ENCODE results near the gene POLR2E. TPM values are rescaled to one million over a fixed set of nuclear protein-coding genes. Genes with fewer than 3 reads are reported as not detected.
A peak's percentile ranks its signal among the peaks of the same experiment; 100 is the strongest.

POLR2E gene
- total and polyA plus RNA-seq, 9 of the 15 experiments (the other 6 are each of a cell fraction or from before 2014, with no cell fraction given), result 3.4 to 413 (median 244) TPM

DNA sequence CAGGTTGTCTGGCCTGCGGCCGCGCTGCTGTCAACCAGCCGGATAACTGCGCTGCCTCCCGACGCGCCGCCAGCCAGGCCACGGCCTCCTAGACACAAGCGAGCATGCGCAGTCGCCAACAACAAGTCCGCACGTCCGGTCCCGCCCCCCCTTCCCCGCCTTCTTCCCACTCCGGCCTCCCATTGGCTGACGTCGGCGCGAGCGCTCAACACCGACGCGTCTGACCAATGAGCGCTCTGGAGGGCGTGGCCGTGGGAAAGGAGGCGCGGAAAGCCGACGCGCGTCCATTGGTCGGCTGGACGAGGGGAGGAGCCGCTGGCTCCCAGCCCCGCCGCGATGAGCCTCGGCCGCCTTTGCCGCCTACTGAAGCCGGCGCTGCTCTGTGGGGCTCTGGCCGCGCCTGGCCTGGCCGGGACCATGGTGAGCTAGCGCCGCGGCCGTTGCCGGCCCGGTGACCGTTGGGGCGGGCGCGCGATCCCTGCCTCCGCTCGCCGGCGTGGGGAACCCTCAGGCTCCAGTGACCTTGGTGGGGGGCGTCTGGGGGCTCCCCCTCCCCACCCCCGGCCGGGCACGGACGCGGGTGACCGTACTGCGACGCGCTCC lies 8.6 kb upstream of the POLR2E start, which contains the start of gene GPX4 (continued):
- peak; percentile 60; the same call in 1 of the 2 replicates for TF ChIP-seq ELF4 (CRISPR knock-in tag; IDR thresholded peaks at IDR 0.05)
- peak; percentile 78; the same call in 1 of the 2 replicates for TF ChIP-seq KDM2B (CRISPR knock-in tag; IDR thresholded peaks at IDR 0.05)
- peak in 2 of 3 experiments; percentile 55 to 70 for TF ChIP-seq YY1 (IDR thresholded peaks at IDR 0.05; ENCODE audit: borderline replicate concordance in 1 of 3, control insufficient read depth in 1 of 3, extremely low read depth in 1 of 3, insufficient read depth in 3 of 3, insufficient read length in 1 of 3, insufficient replicate concordance in 2 of 3, low read depth in 1 of 3, low read length in 2 of 3)
- no peak for TF ChIP-seq GATA2 (CRISPR knock-in tag; IDR thresholded peaks at IDR 0.05)
- no peak for TF ChIP-seq SRSF1 (IDR thresholded peaks at IDR 0.05; ENCODE audit: low read depth, low read length)
- no peak for TF ChIP-seq CBFB (CRISPR knock-in tag; IDR thresholded peaks at IDR 0.05)
- TF ChIP-seq, protein P1, sequence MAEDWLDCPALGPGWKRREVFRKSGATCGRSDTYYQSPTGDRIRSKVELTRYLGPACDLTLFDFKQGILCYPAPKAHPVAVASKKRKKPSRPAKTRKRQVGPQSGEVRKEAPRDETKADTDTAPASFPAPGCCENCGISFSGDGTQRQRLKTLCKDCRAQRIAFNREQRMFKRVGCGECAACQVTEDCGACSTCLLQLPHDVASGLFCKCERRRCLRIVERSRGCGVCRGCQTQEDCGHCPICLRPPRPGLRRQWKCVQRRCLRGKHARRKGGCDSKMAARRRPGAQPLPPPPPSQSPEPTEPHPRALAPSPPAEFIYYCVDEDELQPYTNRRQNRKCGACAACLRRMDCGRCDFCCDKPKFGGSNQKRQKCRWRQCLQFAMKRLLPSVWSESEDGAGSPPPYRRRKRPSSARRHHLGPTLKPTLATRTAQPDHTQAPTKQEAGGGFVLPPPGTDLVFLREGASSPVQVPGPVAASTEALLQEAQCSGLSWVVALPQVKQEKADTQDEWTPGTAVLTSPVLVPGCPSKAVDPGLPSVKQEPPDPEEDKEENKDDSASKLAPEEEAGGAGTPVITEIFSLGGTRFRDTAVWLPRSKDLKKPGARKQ (CRISPR knock-in tag; IDR thresholded peaks at IDR 0.05), result no peak
- peak; percentile 52; the same call in 1 of the 2 replicates for TF ChIP-seq GABPB1 (CRISPR knock-in tag; IDR thresholded peaks at IDR 0.05)
- peak; percentile 98 for TF ChIP-seq ZFX (CRISPR knock-in tag; IDR thresholded peaks at IDR 0.05)
- TF ChIP-seq, protein P2, sequence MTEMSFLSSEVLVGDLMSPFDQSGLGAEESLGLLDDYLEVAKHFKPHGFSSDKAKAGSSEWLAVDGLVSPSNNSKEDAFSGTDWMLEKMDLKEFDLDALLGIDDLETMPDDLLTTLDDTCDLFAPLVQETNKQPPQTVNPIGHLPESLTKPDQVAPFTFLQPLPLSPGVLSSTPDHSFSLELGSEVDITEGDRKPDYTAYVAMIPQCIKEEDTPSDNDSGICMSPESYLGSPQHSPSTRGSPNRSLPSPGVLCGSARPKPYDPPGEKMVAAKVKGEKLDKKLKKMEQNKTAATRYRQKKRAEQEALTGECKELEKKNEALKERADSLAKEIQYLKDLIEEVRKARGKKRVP (CRISPR knock-in tag; IDR thresholded peaks at IDR 0.05), result 0 out of 2 replicates have a peak, but pooled peaks have one; percentile 17
- TF ChIP-seq CHD1 (IDR thresholded peaks at IDR 0.05; ENCODE audit: low read length), result peak; percentile 87
- TF ChIP-seq JUN (IDR thresholded peaks at IDR 0.05; ENCODE audit: borderline replicate concordance, low read depth, low read length), result no peak
- peak; percentile 61; the same call in 1 of the 2 replicates for TF ChIP-seq JUN (CRISPR knock-in tag; IDR thresholded peaks at IDR 0.05; ENCODE audit: borderline replicate concordance)
- TF ChIP-seq ASH1L (IDR thresholded peaks at IDR 0.05; ENCODE audit: borderline replicate concordance, low read depth, partially characterized antibody), result peak; percentile 68
- no peak for TF ChIP-seq HMG20B (CRISPR knock-in tag; IDR thresholded peaks at IDR 0.05)
- TF ChIP-seq MAFF (IDR thresholded peaks at IDR 0.05; ENCODE audit: low read length), result no peak
- TF ChIP-seq PRPF4 (IDR thresholded peaks at IDR 0.05; ENCODE audit: insufficient read depth, low read depth, low read length, poor library complexity, severe bottlenecking), result peak; percentile 72
- TF ChIP-seq, protein P3, sequence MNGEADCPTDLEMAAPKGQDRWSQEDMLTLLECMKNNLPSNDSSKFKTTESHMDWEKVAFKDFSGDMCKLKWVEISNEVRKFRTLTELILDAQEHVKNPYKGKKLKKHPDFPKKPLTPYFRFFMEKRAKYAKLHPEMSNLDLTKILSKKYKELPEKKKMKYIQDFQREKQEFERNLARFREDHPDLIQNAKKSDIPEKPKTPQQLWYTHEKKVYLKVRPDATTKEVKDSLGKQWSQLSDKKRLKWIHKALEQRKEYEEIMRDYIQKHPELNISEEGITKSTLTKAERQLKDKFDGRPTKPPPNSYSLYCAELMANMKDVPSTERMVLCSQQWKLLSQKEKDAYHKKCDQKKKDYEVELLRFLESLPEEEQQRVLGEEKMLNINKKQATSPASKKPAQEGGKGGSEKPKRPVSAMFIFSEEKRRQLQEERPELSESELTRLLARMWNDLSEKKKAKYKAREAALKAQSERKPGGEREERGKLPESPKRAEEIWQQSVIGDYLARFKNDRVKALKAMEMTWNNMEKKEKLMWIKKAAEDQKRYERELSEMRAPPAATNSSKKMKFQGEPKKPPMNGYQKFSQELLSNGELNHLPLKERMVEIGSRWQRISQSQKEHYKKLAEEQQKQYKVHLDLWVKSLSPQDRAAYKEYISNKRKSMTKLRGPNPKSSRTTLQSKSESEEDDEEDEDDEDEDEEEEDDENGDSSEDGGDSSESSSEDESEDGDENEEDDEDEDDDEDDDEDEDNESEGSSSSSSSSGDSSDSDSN (IDR thresholded peaks at IDR 0.05; ENCODE audit: borderline replicate concordance in 1 of 2, low read depth in 2 of 2, low read length in 2 of 2), result peak in 1 of 2 experiments; percentile 78; a peak in 1 of 4 replicates
- no peak for TF ChIP-seq ZNF23 (CRISPR knock-in tag; IDR thresholded peaks at IDR 0.05)
- TF ChIP-seq, protein P4, sequence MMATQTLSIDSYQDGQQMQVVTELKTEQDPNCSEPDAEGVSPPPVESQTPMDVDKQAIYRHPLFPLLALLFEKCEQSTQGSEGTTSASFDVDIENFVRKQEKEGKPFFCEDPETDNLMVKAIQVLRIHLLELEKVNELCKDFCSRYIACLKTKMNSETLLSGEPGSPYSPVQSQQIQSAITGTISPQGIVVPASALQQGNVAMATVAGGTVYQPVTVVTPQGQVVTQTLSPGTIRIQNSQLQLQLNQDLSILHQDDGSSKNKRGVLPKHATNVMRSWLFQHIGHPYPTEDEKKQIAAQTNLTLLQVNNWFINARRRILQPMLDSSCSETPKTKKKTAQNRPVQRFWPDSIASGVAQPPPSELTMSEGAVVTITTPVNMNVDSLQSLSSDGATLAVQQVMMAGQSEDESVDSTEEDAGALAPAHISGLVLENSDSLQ (IDR thresholded peaks at IDR 0.05), result peak; percentile 76
- TF ChIP-seq FOXP1 (CRISPR knock-in tag; IDR thresholded peaks at IDR 0.05), result no peak; the same call in 1 of the 2 replicates
- peak; percentile 83; the same call in 1 of the 2 replicates for TF ChIP-seq L3MBTL2 (IDR thresholded peaks at IDR 0.05)

Measured in K562 (cell line).